ENCODE measurements around the gene INO80. TPM values are rescaled to one million over a fixed set of nuclear protein-coding genes. Genes with fewer than 3 reads are reported as not detected.
"Not testable (repeated sequence)": the region's sequence is repeated elsewhere in the genome, so short reads cannot be mapped to it uniquely, and the experiment has no call there.

INO80 gene
- total and polyA plus RNA-seq, 2 donors (not counting 1 experiment from before 2014, with no cell fraction given): 5.7 to 34.0 TPM

DNA sequence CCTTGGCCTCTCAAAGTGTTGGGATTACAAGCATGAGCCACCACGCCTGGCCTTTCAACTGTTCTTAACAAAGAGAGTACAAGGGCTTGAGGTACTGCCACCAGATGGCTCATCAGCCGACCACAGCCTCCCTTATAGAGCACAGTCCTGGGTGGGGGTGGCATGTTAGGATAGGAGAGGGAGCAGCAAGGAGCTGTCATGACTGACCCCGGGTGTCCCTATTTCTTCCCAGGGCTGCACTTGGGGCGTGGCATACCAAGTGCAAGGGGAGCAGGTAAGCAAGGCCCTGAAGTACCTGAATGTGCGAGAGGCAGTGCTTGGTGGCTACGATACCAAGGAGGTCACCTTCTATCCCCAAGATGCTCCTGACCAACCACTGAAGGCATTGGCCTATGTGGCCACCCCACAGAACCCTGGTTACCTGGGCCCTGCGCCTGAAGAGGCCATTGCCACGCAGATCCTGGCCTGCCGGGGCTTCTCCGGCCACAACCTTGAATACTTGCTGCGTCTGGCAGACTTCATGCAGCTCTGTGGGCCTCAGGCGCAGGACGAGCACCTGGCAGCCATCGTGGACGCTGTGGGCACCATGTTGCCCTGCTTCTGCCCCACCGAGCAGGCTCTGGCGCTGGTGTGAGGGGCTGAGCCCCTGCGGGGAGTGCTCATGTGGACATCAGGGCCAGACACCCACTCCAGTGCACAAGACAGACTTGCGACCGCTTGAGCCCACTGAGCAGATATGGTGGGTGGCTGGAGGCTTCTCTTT lies 160.8 kb downstream of the INO80 start:
- Histone ChIP-seq H3K27me3 (ENCODE audit: control insufficient read depth, insufficient read depth, low read length) (no peaks in the 10 kb centered on the region), H3K4me3 (replicated peaks in 1 of 4; ENCODE audit: control extremely low read depth in 1 of 4, insufficient read depth in 1 of 4, low read depth in 3 of 4, low read length in 4 of 4) (peak overlapping the region in 1 of 4 experiments; percentile 92), H2AFZ (ENCODE audit: low read length) (no peak overlapping the region), H4K20me1 (ENCODE audit: control insufficient read depth, extremely low read depth, insufficient read depth, low read length) (no peaks in the 10 kb centered on the region), H3K27ac (ENCODE audit: insufficient read depth, low read length) (no peak overlapping the region), H3K9ac (ENCODE audit: insufficient read depth, low read length) (no peak overlapping the region), H3K36me3 (ENCODE audit: control insufficient read depth, insufficient read depth, low read length) (peaks cover 2% of the 10 kb centered on the region), H3K9me3 (ENCODE audit: control insufficient read depth, insufficient read depth, low read depth, low read length) (no peaks in the 10 kb centered on the region), H3K79me2 (ENCODE audit: control insufficient read depth, insufficient read depth, low read length) (no peaks in the 10 kb centered on the region), H3K4me1 (ENCODE audit: control insufficient read depth, extremely low read depth, insufficient read depth, low read length) (peaks cover 2% of the 10 kb centered on the region), H3K4me2 (ENCODE audit: extremely low read depth, insufficient read depth, low read length) (peak overlapping the region; percentile 35)
- DNase-seq (ENCODE audit: low read depth in 2 of 2): no peak
- TF ChIP-seq EZH2 (IDR thresholded peaks at IDR 0.05; ENCODE audit: low read length, missing control alignments): no peak
- TF ChIP-seq, protein P1, sequence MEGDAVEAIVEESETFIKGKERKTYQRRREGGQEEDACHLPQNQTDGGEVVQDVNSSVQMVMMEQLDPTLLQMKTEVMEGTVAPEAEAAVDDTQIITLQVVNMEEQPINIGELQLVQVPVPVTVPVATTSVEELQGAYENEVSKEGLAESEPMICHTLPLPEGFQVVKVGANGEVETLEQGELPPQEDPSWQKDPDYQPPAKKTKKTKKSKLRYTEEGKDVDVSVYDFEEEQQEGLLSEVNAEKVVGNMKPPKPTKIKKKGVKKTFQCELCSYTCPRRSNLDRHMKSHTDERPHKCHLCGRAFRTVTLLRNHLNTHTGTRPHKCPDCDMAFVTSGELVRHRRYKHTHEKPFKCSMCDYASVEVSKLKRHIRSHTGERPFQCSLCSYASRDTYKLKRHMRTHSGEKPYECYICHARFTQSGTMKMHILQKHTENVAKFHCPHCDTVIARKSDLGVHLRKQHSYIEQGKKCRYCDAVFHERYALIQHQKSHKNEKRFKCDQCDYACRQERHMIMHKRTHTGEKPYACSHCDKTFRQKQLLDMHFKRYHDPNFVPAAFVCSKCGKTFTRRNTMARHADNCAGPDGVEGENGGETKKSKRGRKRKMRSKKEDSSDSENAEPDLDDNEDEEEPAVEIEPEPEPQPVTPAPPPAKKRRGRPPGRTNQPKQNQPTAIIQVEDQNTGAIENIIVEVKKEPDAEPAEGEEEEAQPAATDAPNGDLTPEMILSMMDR (conservative IDR thresholded peaks at IDR 0.05 in 1 of 2, IDR thresholded peaks at IDR 0.05 in 1 of 2; ENCODE audit: low read depth in 1 of 2, low read length in 2 of 2): no peak

DNA sequence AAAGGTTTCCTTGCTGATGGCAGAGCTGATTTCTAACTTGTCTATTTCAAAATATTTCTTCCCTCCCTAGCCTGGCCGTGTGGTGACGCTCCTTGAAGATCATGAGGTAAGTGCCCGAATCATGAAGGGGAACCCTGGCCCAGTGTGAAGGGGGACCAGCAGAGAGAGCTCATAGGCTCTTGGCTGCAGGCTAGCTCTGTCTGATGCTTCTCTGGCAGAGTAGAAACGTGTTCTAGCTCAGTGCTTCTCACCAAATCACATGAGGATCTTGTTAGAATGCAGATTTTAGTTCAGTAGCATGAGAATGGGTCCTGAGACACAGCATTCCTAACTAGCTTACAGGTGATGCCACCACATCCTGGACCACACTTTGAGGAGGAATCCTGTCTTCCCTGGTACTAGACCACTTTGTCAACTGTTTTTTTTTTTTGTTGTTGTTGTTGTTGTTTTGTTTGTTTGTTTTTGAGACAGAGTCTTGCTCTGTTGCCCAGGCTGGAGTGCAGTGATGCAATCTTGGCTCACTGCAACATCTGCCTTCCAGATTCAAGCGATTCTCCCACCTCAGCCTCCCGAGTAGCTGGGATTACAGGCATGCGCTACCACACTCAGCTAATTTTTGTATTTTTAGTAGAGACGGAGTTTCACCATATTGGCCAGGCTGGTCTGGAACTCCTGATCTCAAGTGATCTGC lies 161.8 kb downstream of the INO80 start:
- not testable (repeated sequence) for H3K9me3 ChIP-seq (ENCODE audit: control insufficient read depth, insufficient read depth, low read depth, low read length); H2AFZ ChIP-seq (ENCODE audit: low read length)
- H3K4me3 ChIP-seq (replicated peaks in 1 of 4; ENCODE audit: control extremely low read depth in 1 of 4, insufficient read depth in 1 of 4, low read depth in 3 of 4, low read length in 4 of 4): peak overlapping the region; percentile 56 to 92 (median 70)

DNA sequence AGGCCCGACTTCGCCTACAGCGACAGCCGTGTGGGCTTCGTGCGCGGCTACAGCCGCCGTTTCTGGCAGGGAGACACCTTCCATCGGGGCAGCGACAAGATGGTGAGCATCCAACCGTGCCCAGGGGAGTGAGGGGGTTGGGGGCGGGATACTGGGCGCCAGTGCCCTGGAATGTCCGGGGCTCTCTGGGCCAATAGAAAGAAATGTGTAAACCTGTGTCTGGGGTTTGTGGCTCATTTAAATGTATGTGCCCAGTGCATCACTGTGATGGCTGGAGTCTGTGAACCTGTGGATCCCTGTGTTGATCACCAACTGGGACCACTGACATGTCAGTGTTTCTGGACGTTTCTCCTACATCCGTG lies 162.4 kb downstream of the INO80 start:
- TF ChIP-seq, protein P1 (conservative IDR thresholded peaks at IDR 0.05 in 1 of 2, IDR thresholded peaks at IDR 0.05 in 1 of 2; ENCODE audit: low read depth in 1 of 2, low read length in 2 of 2): no peak
- no peak for TF ChIP-seq EZH2 (IDR thresholded peaks at IDR 0.05; ENCODE audit: low read length, missing control alignments)
- no peaks in the 10 kb centered on the region for H4K20me1 ChIP-seq (ENCODE audit: control insufficient read depth, extremely low read depth, insufficient read depth, low read length)
- H3K4me3 ChIP-seq (replicated peaks in 1 of 4; ENCODE audit: control extremely low read depth in 1 of 4, insufficient read depth in 1 of 4, low read depth in 3 of 4, low read length in 4 of 4): peak overlapping the region; percentile 56 to 92 (median 70)
- H3K4me2 ChIP-seq (ENCODE audit: extremely low read depth, insufficient read depth, low read length): peak overlapping the region; percentile 83
- peaks cover 2% of the 10 kb centered on the region for H3K4me1 ChIP-seq (ENCODE audit: control insufficient read depth, extremely low read depth, insufficient read depth, low read length)
- no peak overlapping the region for H3K27ac ChIP-seq (ENCODE audit: insufficient read depth, low read length)
- peaks cover 2% of the 10 kb centered on the region for H3K36me3 ChIP-seq (ENCODE audit: control insufficient read depth, insufficient read depth, low read length)
- no peaks in the 10 kb centered on the region for H3K27me3 ChIP-seq (ENCODE audit: control insufficient read depth, insufficient read depth, low read length)
- H3K79me2 ChIP-seq (ENCODE audit: control insufficient read depth, insufficient read depth, low read length): no peaks in the 10 kb centered on the region
- H2AFZ ChIP-seq (ENCODE audit: low read length): peak overlapping the region; percentile 1
- H3K9me3 ChIP-seq (ENCODE audit: control insufficient read depth, insufficient read depth, low read depth, low read length): no peaks in the 10 kb centered on the region
- H3K9ac ChIP-seq (ENCODE audit: insufficient read depth, low read length): peak overlapping the region; percentile 74
- peak in 1 of 2 donors; percentile 8 for DNase-seq (ENCODE audit: low read depth in 2 of 2)

More for the DNA sequence above, 161.8 kb downstream of the INO80 start:
- peak overlapping the region; percentile 83 for H3K4me2 ChIP-seq (ENCODE audit: extremely low read depth, insufficient read depth, low read length)
- H3K27ac ChIP-seq (ENCODE audit: insufficient read depth, low read length); H3K36me3 ChIP-seq (ENCODE audit: control insufficient read depth, insufficient read depth, low read length); H3K9ac ChIP-seq (ENCODE audit: insufficient read depth, low read length); DNase-seq (ENCODE audit: low read depth in 2 of 2); H4K20me1 ChIP-seq (ENCODE audit: control insufficient read depth, extremely low read depth, insufficient read depth, low read length); H3K79me2 ChIP-seq (ENCODE audit: control insufficient read depth, insufficient read depth, low read length); H3K4me1 ChIP-seq (ENCODE audit: control insufficient read depth, extremely low read depth, insufficient read depth, low read length); H3K27me3 ChIP-seq (ENCODE audit: control insufficient read depth, insufficient read depth, low read length): not testable (repeated sequence)

Measured in fibroblast of lung (primary cell).